Measurements from ENCODE around the gene GABRB1. TPM values are rescaled to one million over a fixed set of nuclear protein-coding genes. Genes with fewer than 3 reads are reported as not detected.

The GABRB1 gene
- total RNA-seq, 1 donor from 2014 or later = not detected

GRCh38 chr4:47270201-47270888 is 239.0 kb downstream of the GABRB1 start:
- Histone ChIP-seq H3K36me3 (ENCODE audit: control insufficient read depth, insufficient read depth, low read length) (no peaks in the 10 kb centered on the region), H3K27me3 (ENCODE audit: control insufficient read depth, insufficient read depth, low read length) (no peaks in the 10 kb centered on the region), H3K4me3 (ENCODE audit: low read depth, low read length) (no peak overlapping the region)
- FAIRE-seq (no peak), DNase-seq (ENCODE audit: low read depth) (no peak)
- no peak for TF ChIP-seq CTCF (IDR thresholded peaks at IDR 0.05; ENCODE audit: insufficient read depth, low read length, severe bottlenecking)

- no peak for DNase-seq (ENCODE audit: low read depth)
- H3K27me3 ChIP-seq (ENCODE audit: control insufficient read depth, insufficient read depth, low read length) = no peaks in the 10 kb centered on the region
- H3K4me3 ChIP-seq (ENCODE audit: low read depth, low read length) = no peak overlapping the region
- FAIRE-seq = no peak
- H3K36me3 ChIP-seq (ENCODE audit: control insufficient read depth, insufficient read depth, low read length) = no peaks in the 10 kb centered on the region
- no peak for TF ChIP-seq CTCF (IDR thresholded peaks at IDR 0.05; ENCODE audit: insufficient read depth, low read length, severe bottlenecking)
Measured at GRCh38 chr4:47271291-47271690, 239.9 kb downstream of the GABRB1 start.

- FAIRE-seq = no peak
Measured at GRCh38 chr4:47274901-47275300, 243.5 kb downstream of the GABRB1 start.

GRCh38 chr4:47275595-47275994 is 244.2 kb downstream of the GABRB1 start:
- no peaks in the 10 kb centered on the region for H3K27me3 ChIP-seq (ENCODE audit: control insufficient read depth, insufficient read depth, low read length)
- TF ChIP-seq CTCF (IDR thresholded peaks at IDR 0.05; ENCODE audit: insufficient read depth, low read length, severe bottlenecking) = no peak
- FAIRE-seq (no peak), DNase-seq (ENCODE audit: low read depth) (no peak)
- H3K36me3 ChIP-seq (ENCODE audit: control insufficient read depth, insufficient read depth, low read length) = no peaks in the 10 kb centered on the region
- H3K4me3 ChIP-seq (ENCODE audit: low read depth, low read length) = no peak overlapping the region

More at GRCh38 chr4:47274901-47275300, 243.5 kb downstream of the GABRB1 start:
- no peaks in the 10 kb centered on the region for H3K36me3 ChIP-seq (ENCODE audit: control insufficient read depth, insufficient read depth, low read length)
- H3K27me3 ChIP-seq (ENCODE audit: control insufficient read depth, insufficient read depth, low read length) = no peaks in the 10 kb centered on the region
- TF ChIP-seq CTCF (IDR thresholded peaks at IDR 0.05; ENCODE audit: insufficient read depth, low read length, severe bottlenecking) = no peak
- DNase-seq (ENCODE audit: low read depth) = no peak
- no peak overlapping the region for H3K4me3 ChIP-seq (ENCODE audit: low read depth, low read length)

GRCh38 chr4:47278631-47279030 is 247.3 kb downstream of the GABRB1 start:
- H3K4me3 ChIP-seq (ENCODE audit: low read depth, low read length) = no peak overlapping the region
- no peaks in the 10 kb centered on the region for H3K27me3 ChIP-seq (ENCODE audit: control insufficient read depth, insufficient read depth, low read length)
- TF ChIP-seq CTCF (IDR thresholded peaks at IDR 0.05; ENCODE audit: insufficient read depth, low read length, severe bottlenecking) = no peak
- DNase-seq (ENCODE audit: low read depth) (no peak), FAIRE-seq (no peak)
- H3K36me3 ChIP-seq (ENCODE audit: control insufficient read depth, insufficient read depth, low read length) = no peaks in the 10 kb centered on the region

- Histone ChIP-seq H3K4me3 (ENCODE audit: low read depth, low read length) (no peak overlapping the region), H3K36me3 (ENCODE audit: control insufficient read depth, insufficient read depth, low read length) (no peaks in the 10 kb centered on the region), H3K27me3 (ENCODE audit: control insufficient read depth, insufficient read depth, low read length) (no peaks in the 10 kb centered on the region)
- no peak for TF ChIP-seq CTCF (IDR thresholded peaks at IDR 0.05; ENCODE audit: insufficient read depth, low read length, severe bottlenecking)
- DNase-seq (ENCODE audit: low read depth) (peak; percentile 7), FAIRE-seq (no peak)
Measured at GRCh38 chr4:47287735-47288134, 256.4 kb downstream of the GABRB1 start.
